Keratinocyte (primary cell): ENCODE results near the gene UQCC3. TPM values are rescaled to one million over a fixed set of nuclear protein-coding genes. Genes with fewer than 3 reads are reported as not detected.

Experiments
- DNase-seq: peaks from one replicate; pipeline ENCODE4 v3.0.0-alpha.2; 2011; ENCODE audit warnings: low read depth, missing footprints, low spot score
- FAIRE-seq: peaks from 2 replicates; lab custom pipeline; 2011; peaks lifted over from hg19 to GRCh38; lab: Jason Lieb, UNC
- H2AFZ ChIP-seq: 2 replicates; pipeline ENCODE4 v1.6.0; 2012; ENCODE audit warnings: low read length, control low read depth, inconsistent platforms; ENCODE audit not compliant: control insufficient read depth
- H3K27ac ChIP-seq: 2 replicates; pipeline ENCODE4 v1.5.1; 2011; ENCODE audit warnings: low read length; ENCODE audit not compliant: control insufficient read depth, insufficient read depth
- H3K27me3 ChIP-seq: 3 replicates; pipeline ENCODE4 v1.6.0; 2011; ENCODE audit warnings: low read length; ENCODE audit not compliant: control insufficient read depth, insufficient read depth; ENCODE audit errors: extremely low read depth
- H3K36me3 ChIP-seq, 2 experiments: 2 replicates in 1 of 2; 3 replicates in 1 of 2; pipeline ENCODE4 v1.5.1; 2011; ENCODE audit warnings: low read length in 2 of 2, mild to moderate bottlenecking in 1 of 2; ENCODE audit not compliant: control insufficient read depth in 2 of 2, insufficient read depth in 2 of 2; ENCODE audit errors: extremely low read depth in 1 of 2
- H3K4me1 ChIP-seq: 3 replicates; pipeline ENCODE4 v1.5.1; 2011; ENCODE audit warnings: low read length; ENCODE audit not compliant: control insufficient read depth, insufficient read depth; ENCODE audit errors: extremely low read depth
- H3K4me2 ChIP-seq: 3 replicates; pipeline ENCODE4 v1.6.0; 2011; ENCODE audit warnings: low read depth, low read length; ENCODE audit not compliant: control insufficient read depth, insufficient read depth; ENCODE audit errors: extremely low read depth
- H3K4me3 ChIP-seq, 3 experiments: fragments of 200-600 bp in 1 of 3; sonication (generic) in 1 of 3; 2 replicates in 2 of 3; 3 replicates in 1 of 3; pipeline ENCODE4 v1.5.1; 2011 to 2016; ENCODE audit warnings: low read length in 3 of 3, mild to moderate bottlenecking in 3 of 3, control low read depth in 2 of 3, inconsistent platforms in 1 of 3, low read depth in 1 of 3, mixed read lengths in 1 of 3, mixed run types in 1 of 3, moderate library complexity in 1 of 3; ENCODE audit not compliant: control insufficient read depth in 2 of 3, insufficient read depth in 2 of 3; ENCODE audit errors: extremely low read depth in 1 of 3
- H3K79me2 ChIP-seq: 2 replicates; pipeline ENCODE4 v1.6.0; 2012; ENCODE audit warnings: low read length; ENCODE audit not compliant: control insufficient read depth, insufficient read depth
- H3K9ac ChIP-seq: 3 replicates; pipeline ENCODE4 v1.6.0; 2011; ENCODE audit warnings: low read length; ENCODE audit not compliant: control insufficient read depth, insufficient read depth; ENCODE audit errors: extremely low read depth
- H3K9me1 ChIP-seq: 3 replicates; pipeline ENCODE4 v1.6.0; 2011; ENCODE audit warnings: low read length; ENCODE audit not compliant: control insufficient read depth, insufficient read depth; ENCODE audit errors: extremely low read depth
- H3K9me3 ChIP-seq: 2 replicates; pipeline ENCODE4 v1.5.1; 2012; ENCODE audit warnings: low read depth, low read length; ENCODE audit not compliant: control insufficient read depth
- H4K20me1 ChIP-seq: 3 replicates; pipeline ENCODE4 v1.6.0; 2011; ENCODE audit warnings: low read length; ENCODE audit not compliant: control insufficient read depth, insufficient read depth; ENCODE audit errors: extremely low read depth
- EZH2 ChIP-seq: IDR thresholded peaks from one replicate; pipeline ENCODE4 v1.6.1; 2012; ENCODE audit warnings: inconsistent platforms, mild to moderate bottlenecking, low read length, moderate library complexity
- dilution Hi-C: fragments of 300-500 bp; cut with MboI; formaldehyde crosslinking; loops from one replicate; pipeline ENCODE4 v1.7.0; 2020; ENCODE audit warnings: low sequenced_read_pairs; ENCODE audit not compliant: extremely low pct_ligation_motif_present
- polyA plus RNA-seq, 5 experiments: library from polyadenylated mRNA; depleted of rRNA in 3 of 5; stranded (reverse) in 3 of 5; stranded (forward) in 1 of 5; unstranded in 1 of 5; fragments of >200 nt; gene quantifications; 1 replicate in 1 of 5; 2 replicates in 3 of 5; 3 replicates in 1 of 5; pipeline versions ENCODE4 v1.2.1 to v1.2.3, GENCODE V29; 2011 to 2012; ENCODE audit warnings: missing spikeins in 2 of 5, low read depth in 1 of 5, low replicate concordance in 1 of 5
- TF ChIP-seq, protein P1 (sequence below), 3 experiments: IDR thresholded peaks in 1 of 3; conservative IDR thresholded peaks in 1 of 3; optimal IDR thresholded peaks in 1 of 3; 2 replicates in 2 of 3; 3 replicates in 1 of 3; pipeline versions ENCODE3 to v1.5.1; 2011; ENCODE audit warnings: low read length in 3 of 3, mild to moderate bottlenecking in 3 of 3, moderate library complexity in 2 of 3, control low read depth in 1 of 3, inconsistent platforms in 1 of 3; ENCODE audit not compliant: insufficient read depth in 2 of 3; ENCODE audit errors: extremely low read depth in 1 of 3

UQCC3 gene
- polyA plus RNA-seq, 1 donor (not counting 4 experiments of a cell fraction or from before 2014, with no cell fraction given), result 8.6 TPM

DNA sequence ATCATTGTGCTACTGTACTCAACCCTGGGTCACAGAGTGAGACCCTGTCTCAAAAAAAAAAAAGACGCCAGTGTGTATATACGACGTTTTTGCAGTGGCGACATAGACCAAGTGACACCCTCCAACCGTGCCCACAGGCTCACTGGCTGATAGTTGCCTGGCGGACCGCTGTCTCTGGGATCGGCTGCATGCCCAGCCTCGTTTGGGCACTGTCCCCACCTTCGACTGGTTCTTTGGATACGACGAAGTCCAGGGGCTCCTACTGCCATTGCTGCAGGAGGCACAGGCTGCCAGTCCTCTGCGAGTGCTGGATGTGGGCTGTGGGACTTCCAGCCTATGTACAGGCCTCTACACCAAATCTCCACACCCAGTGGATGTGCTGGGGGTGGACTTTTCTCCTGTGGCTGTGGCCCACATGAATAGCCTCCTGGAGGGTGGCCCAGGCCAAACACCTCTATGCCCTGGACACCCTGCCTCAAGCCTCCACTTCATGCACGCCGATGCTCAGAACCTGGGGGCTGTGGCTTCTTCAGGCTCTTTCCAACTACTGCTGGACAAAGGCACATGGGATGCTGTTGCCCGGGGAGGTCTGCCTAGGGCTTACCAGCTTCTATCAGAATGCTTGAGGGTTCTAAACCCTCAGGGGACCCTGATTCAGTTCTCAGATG, 5.1 kb upstream of the UQCC3 start:
- FAIRE-seq, result no peak
- peak overlapping the region; percentile 95 for H3K9ac ChIP-seq

DNA sequence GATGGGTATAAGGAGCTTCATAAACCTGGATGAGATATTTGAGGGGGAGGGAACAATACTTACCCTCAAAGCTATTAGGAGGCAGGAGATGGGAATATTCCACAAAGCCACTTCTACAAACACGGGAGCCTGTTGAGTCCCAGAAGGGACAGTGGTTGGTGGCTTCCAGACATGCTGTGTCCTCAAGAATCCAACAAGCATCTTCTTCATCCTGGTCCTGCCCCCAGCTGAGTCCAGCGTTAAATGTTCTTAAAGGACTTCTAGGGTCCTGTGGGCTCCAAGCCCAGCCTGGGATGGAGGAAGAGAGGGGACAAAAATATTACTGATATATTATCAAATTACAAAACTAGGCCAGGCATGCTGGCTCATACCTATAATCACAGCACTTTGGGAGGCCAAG, 4.0 kb upstream of the UQCC3 start:
- peaks cover 4% of the 10 kb centered on the region for H4K20me1 ChIP-seq
- H3K27ac ChIP-seq, result no peak overlapping the region
- TF ChIP-seq, protein P1, sequence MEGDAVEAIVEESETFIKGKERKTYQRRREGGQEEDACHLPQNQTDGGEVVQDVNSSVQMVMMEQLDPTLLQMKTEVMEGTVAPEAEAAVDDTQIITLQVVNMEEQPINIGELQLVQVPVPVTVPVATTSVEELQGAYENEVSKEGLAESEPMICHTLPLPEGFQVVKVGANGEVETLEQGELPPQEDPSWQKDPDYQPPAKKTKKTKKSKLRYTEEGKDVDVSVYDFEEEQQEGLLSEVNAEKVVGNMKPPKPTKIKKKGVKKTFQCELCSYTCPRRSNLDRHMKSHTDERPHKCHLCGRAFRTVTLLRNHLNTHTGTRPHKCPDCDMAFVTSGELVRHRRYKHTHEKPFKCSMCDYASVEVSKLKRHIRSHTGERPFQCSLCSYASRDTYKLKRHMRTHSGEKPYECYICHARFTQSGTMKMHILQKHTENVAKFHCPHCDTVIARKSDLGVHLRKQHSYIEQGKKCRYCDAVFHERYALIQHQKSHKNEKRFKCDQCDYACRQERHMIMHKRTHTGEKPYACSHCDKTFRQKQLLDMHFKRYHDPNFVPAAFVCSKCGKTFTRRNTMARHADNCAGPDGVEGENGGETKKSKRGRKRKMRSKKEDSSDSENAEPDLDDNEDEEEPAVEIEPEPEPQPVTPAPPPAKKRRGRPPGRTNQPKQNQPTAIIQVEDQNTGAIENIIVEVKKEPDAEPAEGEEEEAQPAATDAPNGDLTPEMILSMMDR (optimal IDR thresholded peaks at IDR 0.05 in 1 of 3, IDR thresholded peaks at IDR 0.05 in 1 of 3, conservative IDR thresholded peaks at IDR 0.05 in 1 of 3; ENCODE audit: extremely low read depth in 1 of 3, insufficient read depth in 2 of 3, low read length in 3 of 3), result no peak
- no peak for TF ChIP-seq EZH2
- H3K4me1 ChIP-seq, result peaks cover 25% of the 10 kb centered on the region
- dilution Hi-C loops, result no loop called here
- peaks cover 57% of the 10 kb centered on the region for H3K79me2 ChIP-seq
- DNase-seq (no peak), FAIRE-seq (no peak)
- no peak overlapping the region for H2AFZ ChIP-seq
- peaks cover 20 to 37% of the 10 kb centered on the region in 2 experiments for H3K36me3 ChIP-seq
- H3K4me3 ChIP-seq, result no peak overlapping the region
- H3K9me3 ChIP-seq, result no peaks in the 10 kb centered on the region
- H3K9me1 ChIP-seq, result no peaks in the 10 kb centered on the region
- H3K27me3 ChIP-seq, result no peaks in the 10 kb centered on the region
- H3K4me2 ChIP-seq, result peak overlapping the region; percentile 95
- H3K9ac ChIP-seq, result no peak overlapping the region

More for the DNA sequence above, 5.1 kb upstream of the UQCC3 start:
- Histone ChIP-seq H4K20me1 (peaks cover 4% of the 10 kb centered on the region), H3K79me2 (peaks cover 48% of the 10 kb centered on the region), H3K4me1 (peaks cover 25% of the 10 kb centered on the region), H3K9me3 (no peaks in the 10 kb centered on the region), H3K27me3 (no peaks in the 10 kb centered on the region), H3K4me2 (peak overlapping the region; percentile 95), H2AFZ (no peak overlapping the region), H3K36me3 (peaks cover 23 to 37% of the 10 kb centered on the region in 2 experiments), H3K9me1 (no peaks in the 10 kb centered on the region), H3K27ac (peak overlapping the region; percentile 86), H3K4me3 (peak overlapping the region; percentile 93 to 97 (median 95))
- dilution Hi-C loops, result no loop called here
- TF ChIP-seq EZH2, result no peak
- TF ChIP-seq, protein P1 (optimal IDR thresholded peaks at IDR 0.05 in 1 of 3, IDR thresholded peaks at IDR 0.05 in 1 of 3, conservative IDR thresholded peaks at IDR 0.05 in 1 of 3; ENCODE audit: extremely low read depth in 1 of 3, insufficient read depth in 2 of 3, low read length in 3 of 3), result no peak
- no peak for DNase-seq
